Measurements from ENCODE around the gene MAML3. TPM values are rescaled to one million over a fixed set of nuclear protein-coding genes. Genes with fewer than 3 reads are reported as not detected.
A peak's percentile ranks its signal among the peaks of the same experiment; 100 is the strongest.

The MAML3 gene
- total RNA-seq, 1 donor, result 6.5 TPM

- H3K4me3 ChIP-seq (ENCODE audit: low read depth, low read length), result no peak overlapping the region
- peak; percentile 54 for DNase-seq (ENCODE audit: low read depth)
- TF ChIP-seq CTCF (IDR thresholded peaks at IDR 0.05; ENCODE audit: insufficient read depth, low read depth, low read length), result no peak
Measured at GRCh38 chr4:140186651-140187315, 32.8 kb upstream of the MAML3 start.

GRCh38 chr4:140186082-140186438, 32.1 kb upstream of the MAML3 start:
- TF ChIP-seq CTCF (IDR thresholded peaks at IDR 0.05; ENCODE audit: insufficient read depth, low read depth, low read length), result no peak
- no peak overlapping the region for H3K4me3 ChIP-seq (ENCODE audit: low read depth, low read length)
- DNase-seq (ENCODE audit: low read depth), result no peak

GRCh38 chr4:140185412-140186081, 31.6 kb upstream of the MAML3 start:
- DNase-seq (ENCODE audit: low read depth), result no peak
- H3K4me3 ChIP-seq (ENCODE audit: low read depth, low read length), result no peak overlapping the region
- no peak for TF ChIP-seq CTCF (IDR thresholded peaks at IDR 0.05; ENCODE audit: insufficient read depth, low read depth, low read length)

- DNase-seq (ENCODE audit: low read depth), result no peak
- no peak for TF ChIP-seq CTCF (IDR thresholded peaks at IDR 0.05; ENCODE audit: insufficient read depth, low read depth, low read length)
- H3K4me3 ChIP-seq (ENCODE audit: low read depth, low read length), result no peak overlapping the region
Measured at GRCh38 chr4:140183270-140183669, 29.3 kb upstream of the MAML3 start.

GRCh38 chr4:140180577-140180976, 26.6 kb upstream of the MAML3 start:
- no peak overlapping the region for H3K4me3 ChIP-seq (ENCODE audit: low read depth, low read length)
- TF ChIP-seq CTCF (IDR thresholded peaks at IDR 0.05; ENCODE audit: insufficient read depth, low read depth, low read length), result no peak
- DNase-seq (ENCODE audit: low read depth), result no peak

GRCh38 chr4:140176735-140177134, 22.8 kb upstream of the MAML3 start:
- peak; percentile 38 for DNase-seq (ENCODE audit: low read depth)
- no peak overlapping the region for H3K4me3 ChIP-seq (ENCODE audit: low read depth, low read length)
- TF ChIP-seq CTCF (IDR thresholded peaks at IDR 0.05; ENCODE audit: insufficient read depth, low read depth, low read length), result no peak

Measured in fibroblast of villous mesenchyme (primary cell).